ENCODE data around the gene GUCD1.
A peak's percentile ranks its signal among the peaks of the same experiment; 100 is the strongest.

GUCD1 gene

GRCh38 chr22:24506802-24507438 lies 48.0 kb downstream of the GUCD1 start:
- Histone ChIP-seq H3K27ac (peak overlapping the region; percentile 58), H3K4me3 (no peak overlapping the region)
- no peak for TF ChIP-seq Cebpa-rat (IDR thresholded peaks at IDR 0.05)

GRCh38 chr22:24504956-24505736 lies 49.8 kb downstream of the GUCD1 start:
- Histone ChIP-seq H4K20me1 (no peaks in the 10 kb centered on the region), H3K27me3 (no peaks in the 10 kb centered on the region), H3K9ac (no peak overlapping the region), H3K4me1 (peaks cover 77% of the 10 kb centered on the region), H3K27ac (no peak overlapping the region), H3K4me2 (no peak overlapping the region), H3K9me3 (no peaks in the 10 kb centered on the region), H3K36me3 (no peaks in the 10 kb centered on the region), H3K4me3 (no peak overlapping the region)
- TF ChIP-seq Cebpa-rat (IDR thresholded peaks at IDR 0.05) = no peak

More at GRCh38 chr22:24506802-24507438, 48.0 kb downstream of the GUCD1 start:
- Histone ChIP-seq H3K36me3 (no peaks in the 10 kb centered on the region), H4K20me1 (no peaks in the 10 kb centered on the region), H3K27me3 (no peaks in the 10 kb centered on the region), H3K9me3 (no peaks in the 10 kb centered on the region), H3K4me1 (peaks cover 80% of the 10 kb centered on the region), H3K9ac (no peak overlapping the region), H3K4me2 (peak overlapping the region; percentile 74)

- no peak overlapping the region for H3K4me3 ChIP-seq
- H3K27ac ChIP-seq = no peak overlapping the region
- no peaks in the 10 kb centered on the region for H3K9me3 ChIP-seq
- no peaks in the 10 kb centered on the region for H4K20me1 ChIP-seq
- no peak for TF ChIP-seq Cebpa-rat (IDR thresholded peaks at IDR 0.05)
- peaks cover 73% of the 10 kb centered on the region for H3K4me1 ChIP-seq
- H3K27me3 ChIP-seq = no peaks in the 10 kb centered on the region
- H3K36me3 ChIP-seq = no peaks in the 10 kb centered on the region
- H3K9ac ChIP-seq = no peak overlapping the region
- H3K4me2 ChIP-seq = 0 out of 2 replicates have a peak overlapping the region, but pooled peaks have one; percentile 76
Observed at GRCh38 chr22:24504540-24504939, 50.4 kb downstream of the GUCD1 start.

- no peaks in the 10 kb centered on the region for H4K20me1 ChIP-seq
- peak overlapping the region; percentile 50; the same call in 1 of the 2 replicates for H3K27ac ChIP-seq
- H3K36me3 ChIP-seq = no peaks in the 10 kb centered on the region
- H3K9me3 ChIP-seq = no peaks in the 10 kb centered on the region
- no peak overlapping the region for H3K9ac ChIP-seq
- no peak for TF ChIP-seq Cebpa-rat (IDR thresholded peaks at IDR 0.05)
- no peaks in the 10 kb centered on the region for H3K27me3 ChIP-seq
- H3K4me1 ChIP-seq = peaks cover 67% of the 10 kb centered on the region
- peak overlapping the region; percentile 76 for H3K4me2 ChIP-seq
- no peak overlapping the region for H3K4me3 ChIP-seq
Observed at GRCh38 chr22:24503843-24504338, 51.0 kb downstream of the GUCD1 start.

GRCh38 chr22:24503137-24503842 lies 51.6 kb downstream of the GUCD1 start:
- H3K27me3 ChIP-seq = no peaks in the 10 kb centered on the region
- H3K9me3 ChIP-seq = no peaks in the 10 kb centered on the region
- no peak overlapping the region for H3K4me3 ChIP-seq
- peak overlapping the region; percentile 50; the same call in 1 of the 2 replicates for H3K27ac ChIP-seq
- no peaks in the 10 kb centered on the region for H3K36me3 ChIP-seq
- H3K4me1 ChIP-seq = peaks cover 73% of the 10 kb centered on the region
- TF ChIP-seq Cebpa-rat (IDR thresholded peaks at IDR 0.05) = no peak
- H3K9ac ChIP-seq = no peak overlapping the region
- no peaks in the 10 kb centered on the region for H4K20me1 ChIP-seq
- H3K4me2 ChIP-seq = peak overlapping the region; percentile 76

GRCh38 chr22:24502541-24502940 lies 52.4 kb downstream of the GUCD1 start:
- Histone ChIP-seq H3K27me3 (no peaks in the 10 kb centered on the region), H3K4me1 (peaks cover 74% of the 10 kb centered on the region), H3K27ac (no peak overlapping the region), H3K9ac (no peak overlapping the region), H3K4me3 (no peak overlapping the region), H4K20me1 (no peaks in the 10 kb centered on the region), H3K9me3 (no peaks in the 10 kb centered on the region), H3K4me2 (peak overlapping the region; percentile 25), H3K36me3 (no peaks in the 10 kb centered on the region)
- TF ChIP-seq Cebpa-rat (IDR thresholded peaks at IDR 0.05) = no peak

GRCh38 chr22:24502034-24502433 lies 52.9 kb downstream of the GUCD1 start:
- H3K4me3 ChIP-seq = no peak overlapping the region

GRCh38 chr22:24501301-24502005 lies 53.5 kb downstream of the GUCD1 start:
- Histone ChIP-seq H3K36me3 (no peaks in the 10 kb centered on the region), H3K27me3 (no peaks in the 10 kb centered on the region), H3K4me3 (no peak overlapping the region), H3K9me3 (no peaks in the 10 kb centered on the region), H3K4me2 (peak overlapping the region; percentile 22), H3K27ac (no peak overlapping the region), H3K4me1 (peaks cover 64% of the 10 kb centered on the region), H3K9ac (no peak overlapping the region), H4K20me1 (no peaks in the 10 kb centered on the region)
- no peak for TF ChIP-seq Cebpa-rat (IDR thresholded peaks at IDR 0.05)

More at GRCh38 chr22:24502034-24502433, 52.9 kb downstream of the GUCD1 start:
- no peaks in the 10 kb centered on the region for H3K27me3 ChIP-seq
- H3K4me2 ChIP-seq = no peak overlapping the region
- no peaks in the 10 kb centered on the region for H3K9me3 ChIP-seq
- H4K20me1 ChIP-seq = no peaks in the 10 kb centered on the region
- H3K27ac ChIP-seq = no peak overlapping the region
- no peak overlapping the region for H3K9ac ChIP-seq
- TF ChIP-seq Cebpa-rat (IDR thresholded peaks at IDR 0.05) = no peak
- peaks cover 70% of the 10 kb centered on the region for H3K4me1 ChIP-seq
- no peaks in the 10 kb centered on the region for H3K36me3 ChIP-seq

- Histone ChIP-seq H3K4me1 (peaks cover 60% of the 10 kb centered on the region), H3K36me3 (no peaks in the 10 kb centered on the region), H3K4me2 (no peak overlapping the region; the same call in 1 of the 2 replicates), H3K9ac (no peak overlapping the region), H3K27me3 (no peaks in the 10 kb centered on the region), H3K27ac (no peak overlapping the region), H3K4me3 (no peak overlapping the region), H4K20me1 (no peaks in the 10 kb centered on the region), H3K9me3 (0 out of 2 replicates have a peak, but pooled peaks cover 1% of the 10 kb centered on the region)
- no peak for TF ChIP-seq Cebpa-rat (IDR thresholded peaks at IDR 0.05)
Observed at GRCh38 chr22:24500277-24500820, 54.6 kb downstream of the GUCD1 start.
